A673 (cell line): Measurements from ENCODE around the gene ABHD15. TPM values are rescaled to one million over a fixed set of nuclear protein-coding genes. Genes with fewer than 3 reads are reported as not detected.
"Not testable (repeated sequence)": the region's sequence is repeated elsewhere in the genome, so short reads cannot be mapped to it uniquely, and the experiment has no call there.

ENCODE experiments used
- BruUV-seq: library from RNA; stranded (reverse); fragments of 400-500 nt; replicated peaks from 2 replicates; lab custom pipeline; 2021; lab: Mats Ljungman, UMichigan
- CTCF ChIA-PET: fragments of 300-600 bp; sonication (Branson Sonifier 250); formaldehyde crosslinking; loops from one replicate; lab custom pipeline; 2022; ENCODE audit warnings: antibody characterized with exemption; lab: Charles Lee
- POLR2A ChIA-PET: fragments of 300-600 bp; sonication (Branson Sonifier 250); formaldehyde crosslinking; loops from one replicate; lab custom pipeline; 2022; ENCODE audit warnings: antibody characterized with exemption; ENCODE audit not compliant: low non-redundant PET; lab: Charles Lee
- DNase-seq: peaks from one replicate; pipeline ENCODE4 v3.0.0-alpha.2; 2015; ENCODE audit warnings: low spot score
- H3K27ac ChIP-seq: fragments of 200-600 bp; sonication (generic); 2 replicates; pipeline ENCODE4 v1.5.1; 2016; ENCODE audit warnings: mixed run types, low read depth, mild to moderate bottlenecking, mixed read lengths, antibody characterized with exemption, low read length; ENCODE audit not compliant: poor library complexity, severe bottlenecking
- H3K27me3 ChIP-seq: fragments of 200-600 bp; sonication (generic); replicated peaks from 2 replicates; pipeline ENCODE4 v1.6.1; 2017; ENCODE audit warnings: mixed run types, low read depth, mild to moderate bottlenecking, mixed read lengths, antibody characterized with exemption, low read length; ENCODE audit not compliant: insufficient read depth, poor library complexity
- H3K36me3 ChIP-seq: fragments of 200-600 bp; sonication (generic); 2 replicates; pipeline ENCODE4 v1.6.1; 2016; ENCODE audit warnings: mixed run types, mild to moderate bottlenecking, mixed read lengths, antibody characterized with exemption, low read length; ENCODE audit not compliant: insufficient read depth, poor library complexity, severe bottlenecking
- H3K4me1 ChIP-seq: fragments of 200-600 bp; sonication (generic); 2 replicates; pipeline ENCODE4 v1.6.1; 2017; ENCODE audit warnings: mixed run types, mild to moderate bottlenecking, mixed read lengths, antibody characterized with exemption, low read length; ENCODE audit not compliant: insufficient read depth, poor library complexity, severe bottlenecking
- H3K4me3 ChIP-seq: fragments of 200-600 bp; sonication (generic); 2 replicates; pipeline ENCODE4 v1.5.1; 2016; ENCODE audit warnings: low read depth, mixed run types, mild to moderate bottlenecking, mixed read lengths, low read length; ENCODE audit not compliant: poor library complexity, severe bottlenecking
- H3K9me3 ChIP-seq: fragments of 200-600 bp; sonication (generic); 2 replicates; pipeline ENCODE4 v1.6.1; 2016; ENCODE audit warnings: mixed run types, low read depth, mild to moderate bottlenecking, mixed read lengths, antibody characterized with exemption, low read length; ENCODE audit not compliant: poor library complexity, severe bottlenecking
- EZH2 ChIP-seq: fragments of 200-600 bp; sonication (generic); IDR thresholded peaks from 2 replicates; pipeline ENCODE4 v1.6.1; 2017; ENCODE audit warnings: borderline replicate concordance, low read depth, mild to moderate bottlenecking, mixed read lengths, antibody characterized with exemption, low read length; ENCODE audit not compliant: poor library complexity, severe bottlenecking
- intact Hi-C: fragments of 100-400 bp; cut with micrococcal nuclease; formaldehyde crosslinking; loops from one replicate; pipeline ENCODE4 v1.10.0; 2022; ENCODE audit not compliant: unreplicated experiment
- total RNA-seq: library from RNA; stranded (reverse); gene quantifications from 2 replicates; pipeline ENCODE4 v1.2.3, GENCODE V29; 2021
- TF ChIP-seq, protein P1 (sequence below): fragments of 300-800, 200-600 bp; sonication (generic); conservative IDR thresholded peaks from 2 replicates; pipeline ENCODE4 v1.5.1; 2017; ENCODE audit warnings: low read depth, mild to moderate bottlenecking, antibody characterized with exemption, low read length, moderate library complexity, mixed read lengths

Gene ABHD15
- total RNA-seq, 1 experiment from 2014 or later = 5.4 TPM

DNA sequence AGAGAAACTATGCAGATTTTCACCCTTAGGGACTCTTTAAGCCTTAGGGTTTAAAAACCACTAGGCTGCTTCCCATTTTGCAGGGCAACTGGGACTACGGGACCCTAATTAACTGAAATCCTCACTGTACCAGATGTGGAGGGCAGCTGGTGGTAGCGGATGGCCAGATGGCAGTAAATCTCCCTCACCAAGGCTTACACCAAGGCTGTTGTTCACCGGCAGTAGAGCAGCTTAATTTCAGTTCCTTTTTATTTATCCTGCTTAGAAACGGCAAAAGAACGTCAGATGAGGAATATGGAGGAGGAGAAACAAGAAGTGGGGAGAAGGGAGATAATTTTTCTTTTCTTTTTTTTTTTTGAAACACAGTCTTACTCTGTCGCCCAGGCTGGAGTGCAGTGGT lies 6.5 kb downstream of the ABHD15 start:
- Histone ChIP-seq H3K4me3 (no peak overlapping the region), H3K27me3 (no peaks in the 10 kb centered on the region), H3K36me3 (no peaks in the 10 kb centered on the region), H3K4me1 (no peaks in the 10 kb centered on the region), H3K9me3 (no peaks in the 10 kb centered on the region), H3K27ac (no peak overlapping the region)
- ChIA-PET POLR2A (interaction anchor here (0.7 kb wide), 1 partner anchor 9 kb away, joined by 3 read pairs; no protein-coding TSS in a partner anchor), CTCF (no interaction called here)
- no peak for DNase-seq
- no peak for TF ChIP-seq EZH2
- TF ChIP-seq, protein P1, sequence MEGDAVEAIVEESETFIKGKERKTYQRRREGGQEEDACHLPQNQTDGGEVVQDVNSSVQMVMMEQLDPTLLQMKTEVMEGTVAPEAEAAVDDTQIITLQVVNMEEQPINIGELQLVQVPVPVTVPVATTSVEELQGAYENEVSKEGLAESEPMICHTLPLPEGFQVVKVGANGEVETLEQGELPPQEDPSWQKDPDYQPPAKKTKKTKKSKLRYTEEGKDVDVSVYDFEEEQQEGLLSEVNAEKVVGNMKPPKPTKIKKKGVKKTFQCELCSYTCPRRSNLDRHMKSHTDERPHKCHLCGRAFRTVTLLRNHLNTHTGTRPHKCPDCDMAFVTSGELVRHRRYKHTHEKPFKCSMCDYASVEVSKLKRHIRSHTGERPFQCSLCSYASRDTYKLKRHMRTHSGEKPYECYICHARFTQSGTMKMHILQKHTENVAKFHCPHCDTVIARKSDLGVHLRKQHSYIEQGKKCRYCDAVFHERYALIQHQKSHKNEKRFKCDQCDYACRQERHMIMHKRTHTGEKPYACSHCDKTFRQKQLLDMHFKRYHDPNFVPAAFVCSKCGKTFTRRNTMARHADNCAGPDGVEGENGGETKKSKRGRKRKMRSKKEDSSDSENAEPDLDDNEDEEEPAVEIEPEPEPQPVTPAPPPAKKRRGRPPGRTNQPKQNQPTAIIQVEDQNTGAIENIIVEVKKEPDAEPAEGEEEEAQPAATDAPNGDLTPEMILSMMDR = no peak
- intact Hi-C loops = loop anchor here (10.0 kb wide), 1 partner anchor 64 kb away; the partner anchor contains the start of gene CORO6
- BruUV-seq = no TSS peak

DNA sequence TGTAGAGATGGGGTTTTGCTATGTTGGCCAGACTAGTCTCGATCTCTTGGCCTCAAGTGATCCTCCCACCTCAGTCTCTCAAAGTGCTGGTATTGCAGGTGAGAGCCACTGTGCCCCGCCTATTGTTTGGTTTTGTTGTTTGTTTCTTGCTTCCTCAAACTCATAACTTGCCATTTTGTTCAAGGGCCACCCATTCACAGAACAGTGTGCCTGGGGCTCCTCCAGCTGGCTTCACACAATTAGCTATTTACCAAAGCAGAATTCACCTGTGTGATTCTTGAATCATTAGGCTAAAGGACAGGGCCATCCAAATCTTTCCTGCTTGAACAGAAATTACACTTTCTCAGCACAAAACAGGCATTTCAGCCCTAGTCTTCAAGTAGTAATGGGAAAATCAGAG lies 7.2 kb downstream of the ABHD15 start:
- Histone ChIP-seq H3K36me3 (no peaks in the 10 kb centered on the region), H3K4me1 (no peaks in the 10 kb centered on the region), H3K27ac (no peak overlapping the region), H3K9me3 (no peaks in the 10 kb centered on the region), H3K27me3 (no peaks in the 10 kb centered on the region), H3K4me3 (no peak overlapping the region)
- BruUV-seq = no TSS peak
- DNase-seq = no peak
- POLR2A ChIA-PET = interaction anchor here (0.7 kb wide), 1 partner anchor 10 kb away, joined by 3 read pairs; no protein-coding TSS in a partner anchor
- intact Hi-C loops = loop anchor here (10.0 kb wide), 1 partner anchor 65 kb away; the partner anchor contains the start of gene CORO6
- CTCF ChIA-PET = no interaction called here
- TF ChIP-seq EZH2 = no peak
- TF ChIP-seq, protein P1 = no peak

DNA sequence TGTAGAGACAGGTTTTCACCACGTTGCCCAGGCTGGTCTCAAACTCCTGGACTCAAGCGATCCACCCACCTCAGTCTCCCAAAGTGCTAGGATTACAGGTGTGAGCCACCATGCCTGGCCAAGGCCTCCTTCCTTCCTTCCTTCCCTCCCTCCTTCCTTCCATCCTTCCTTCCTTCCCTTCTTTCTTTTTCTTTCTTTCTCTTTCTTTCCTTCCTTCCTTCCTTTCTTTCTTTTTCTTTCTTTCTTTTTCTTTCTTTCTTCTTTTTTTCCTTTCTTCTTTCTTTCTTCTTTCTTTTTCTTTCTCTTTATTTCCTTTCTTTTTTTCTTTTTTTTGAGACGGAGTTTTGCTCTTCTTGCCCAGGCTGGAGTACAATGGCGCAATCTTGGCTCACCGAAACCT lies 8.7 kb downstream of the ABHD15 start:
- CTCF ChIA-PET, H3K4me1 ChIP-seq, intact Hi-C loops: not testable (repeated sequence)

DNA sequence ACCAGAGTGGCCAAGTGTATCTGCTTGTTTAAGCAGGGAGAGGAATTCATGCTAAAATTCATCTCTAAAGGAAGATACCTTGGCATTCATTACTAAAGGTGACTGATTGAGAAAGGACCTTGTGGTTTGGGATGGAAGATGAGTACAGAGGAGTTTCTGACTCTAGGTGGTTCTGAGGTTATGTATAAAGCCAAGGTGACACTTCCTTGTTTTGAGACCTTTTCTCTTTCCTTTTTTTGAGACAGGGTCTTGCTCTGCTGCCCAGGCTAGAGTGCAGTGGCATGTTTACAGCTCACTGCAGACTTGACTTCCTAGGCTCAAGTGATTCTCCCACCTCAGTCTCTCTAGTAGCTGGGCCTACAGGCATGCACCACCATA lies 9.1 kb downstream of the ABHD15 start:
- ChIA-PET CTCF (no interaction called here), POLR2A (no interaction called here)
- Histone ChIP-seq H3K4me1 (no peaks in the 10 kb centered on the region), H3K4me3 (no peak overlapping the region), H3K36me3 (no peaks in the 10 kb centered on the region), H3K27ac (no peak overlapping the region), H3K27me3 (no peaks in the 10 kb centered on the region), H3K9me3 (no peaks in the 10 kb centered on the region)
- intact Hi-C loops = no loop called here
- TF ChIP-seq, protein P1 = no peak
- TF ChIP-seq EZH2 = no peak
- DNase-seq = no peak
- BruUV-seq = no TSS peak

More for the DNA sequence above, 8.7 kb downstream of the ABHD15 start:
- H3K27me3 ChIP-seq, POLR2A ChIA-PET, DNase-seq, BruUV-seq, H3K4me3 ChIP-seq, H3K9me3 ChIP-seq, H3K27ac ChIP-seq, H3K36me3 ChIP-seq: not testable (repeated sequence)
